Fibroblast of lung (primary cell): ENCODE data around the gene PSME4.

Experiments
- CTCF ChIP-seq, 2 donors: IDR thresholded peaks in 1 of 2; conservative IDR thresholded peaks in 1 of 2; 1 replicate in 1 of 2; 2 replicates in 1 of 2; pipeline ENCODE4 v1.5.1; 2011 to 2012; ENCODE audit warnings: low read length in 2 of 2, control low read depth in 1 of 2, inconsistent platforms in 1 of 2, low read depth in 1 of 2, mild to moderate bottlenecking in 1 of 2
- EZH2 ChIP-seq: IDR thresholded peaks from 2 replicates; pipeline ENCODE4 v1.5.1; 2012; ENCODE audit warnings: low read length, control low read depth, mild to moderate bottlenecking; ENCODE audit errors: missing control alignments

DNA sequence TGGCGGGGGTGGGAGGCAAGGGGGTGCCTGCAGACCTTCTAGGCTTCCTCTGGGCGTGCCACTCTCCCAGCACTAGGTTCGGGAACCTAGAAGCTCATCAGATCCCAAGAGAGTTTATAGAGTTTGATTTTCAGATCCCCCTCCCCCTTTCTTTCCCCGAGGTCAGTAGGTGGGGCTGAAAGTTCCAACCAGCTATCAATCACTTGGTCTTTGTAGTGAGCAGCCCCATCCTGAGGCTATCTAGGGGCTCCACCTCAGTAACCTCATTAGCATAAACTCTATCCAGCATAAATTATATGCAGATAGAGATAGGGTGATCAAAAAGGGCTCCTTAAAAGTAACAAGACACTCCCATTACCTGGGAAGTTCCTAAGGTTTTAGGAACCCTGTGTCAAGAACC lies 151.2 kb downstream of the PSME4 start:
- no peak for TF ChIP-seq CTCF (conservative IDR thresholded peaks at IDR 0.05 in 1 of 2, IDR thresholded peaks at IDR 0.05 in 1 of 2; ENCODE audit: low read depth in 1 of 2, low read length in 2 of 2)
- TF ChIP-seq EZH2 = no peak
